Activated T-cell treated with anti-CD3 and anti-CD28 coated beads, Interleukin-2, amount 50 U/mL, for 72 hours (primary cell): Measurements from ENCODE around the gene SLC1A3. TPM values are rescaled to one million over a fixed set of nuclear protein-coding genes. Genes with fewer than 3 reads are reported as not detected.

ENCODE experiments used
- ATAC-seq, 2 donors: fragments of 150-1000 bp; cut with Tn5 transposase; replicated peaks in 1 of 2; 2 replicates each; pipeline ENCODE4 v1.10.0; 2021; ENCODE audit warnings: moderate library complexity in 2 of 2, mild to moderate bottlenecking in 1 of 2
- DNase-seq, 2 donors: peaks; one replicate each; pipeline ENCODE4 v3.0.0; 2021 to 2022; ENCODE audit warnings: mixed read lengths in 1 of 2
- H3K27ac Mint-ChIP-seq: one replicate; pipeline ENCODE4 v1.8.0; 2022; ENCODE audit warnings: mild to moderate bottlenecking, moderate library complexity, mixed read lengths
- H3K27me3 Mint-ChIP-seq: one replicate; pipeline ENCODE4 v1.8.0; 2022; ENCODE audit warnings: low read depth, mixed read lengths
- H3K36me3 Mint-ChIP-seq, 2 donors: one replicate each; pipeline ENCODE4 v1.8.0; 2022; ENCODE audit warnings: mixed read lengths in 2 of 2, mild to moderate bottlenecking in 1 of 2; ENCODE audit not compliant: insufficient read depth in 2 of 2
- H3K4me1 Mint-ChIP-seq: one replicate; pipeline ENCODE4 v1.8.0; 2022; ENCODE audit warnings: low read depth, mixed read lengths
- H3K4me3 Mint-ChIP-seq, 2 donors: one replicate each; pipeline ENCODE4 v1.8.0; 2022; ENCODE audit warnings: mild to moderate bottlenecking in 2 of 2, mixed read lengths in 2 of 2, moderate library complexity in 2 of 2
- H3K9me3 Mint-ChIP-seq, 2 donors: one replicate each; pipeline ENCODE4 v1.8.0; 2022; ENCODE audit warnings: mixed read lengths in 2 of 2
- total RNA-seq, 2 donors: library from RNA; stranded (reverse); gene quantifications; one replicate each; pipeline ENCODE4 v1.2.3, GENCODE V29; 2022

SLC1A3 gene
- total RNA-seq, 2 donors from 2014 or later: 0.62 to 1.5 TPM

DNA sequence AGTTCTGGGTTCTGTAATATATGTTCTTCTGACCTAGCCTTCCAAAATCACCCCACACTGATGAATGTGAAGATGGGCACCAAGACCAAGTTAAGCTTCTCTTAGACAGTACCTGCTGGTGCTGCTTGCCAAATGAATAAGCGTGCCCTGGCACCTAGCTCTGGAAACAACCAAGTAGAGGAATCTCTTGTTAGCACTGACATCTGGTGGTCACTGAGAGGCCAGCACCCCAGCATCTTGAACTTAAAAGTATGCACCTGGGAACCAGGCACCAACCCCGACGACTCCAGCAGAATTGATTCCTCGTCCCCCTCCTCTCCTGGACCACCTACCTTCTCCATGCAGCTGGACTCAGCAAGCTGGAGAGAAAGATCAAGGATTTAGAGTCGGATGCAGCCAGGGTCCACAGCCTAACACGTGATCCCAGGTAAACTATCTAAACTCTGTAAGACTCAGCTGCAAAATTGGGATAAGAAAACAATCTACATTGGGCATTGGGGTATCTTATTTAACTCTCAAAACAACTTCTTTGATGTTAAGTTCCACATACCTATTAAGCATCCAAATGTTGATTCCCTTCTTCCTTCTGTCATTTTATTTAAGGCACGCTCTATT lies 89.8 kb downstream of the SLC1A3 start:
- Mint-ChIP-seq H3K4me3 (no peak overlapping the region), H3K27me3 (peaks cover 18% of the 10 kb centered on the region), H3K27ac (no peak overlapping the region), H3K4me1 (no peaks in the 10 kb centered on the region), H3K9me3 (no peaks in the 10 kb centered on the region), H3K36me3 (no peaks in the 10 kb centered on the region)
- DNase-seq (peak; percentile 34 to 36), ATAC-seq (peak; percentile 59 to 60)

DNA sequence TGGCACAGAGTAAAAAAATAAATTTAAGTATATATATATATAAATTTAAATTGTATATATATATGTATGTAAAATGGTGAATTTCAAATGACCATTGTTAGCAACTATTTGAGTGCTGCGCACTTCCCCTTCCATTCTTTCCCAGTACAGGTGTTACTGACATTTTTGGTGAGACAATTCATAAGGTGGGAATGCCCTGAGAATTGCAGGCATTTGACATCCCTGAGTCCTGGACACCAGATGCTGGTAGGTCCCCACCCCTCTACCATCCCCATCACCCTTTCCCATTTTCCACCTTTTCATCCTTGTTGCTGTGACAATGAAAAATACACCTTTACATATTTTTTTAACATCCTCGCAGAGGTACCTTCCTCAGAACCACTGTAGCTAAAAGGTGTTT lies 91.6 kb downstream of the SLC1A3 start:
- Mint-ChIP-seq H3K9me3 (no peaks in the 10 kb centered on the region), H3K4me3 (no peak overlapping the region), H3K27me3 (peaks cover 5% of the 10 kb centered on the region), H3K4me1 (no peaks in the 10 kb centered on the region), H3K36me3 (no peaks in the 10 kb centered on the region), H3K27ac (no peak overlapping the region)
- DNase-seq (no peak), ATAC-seq (no peak)

DNA sequence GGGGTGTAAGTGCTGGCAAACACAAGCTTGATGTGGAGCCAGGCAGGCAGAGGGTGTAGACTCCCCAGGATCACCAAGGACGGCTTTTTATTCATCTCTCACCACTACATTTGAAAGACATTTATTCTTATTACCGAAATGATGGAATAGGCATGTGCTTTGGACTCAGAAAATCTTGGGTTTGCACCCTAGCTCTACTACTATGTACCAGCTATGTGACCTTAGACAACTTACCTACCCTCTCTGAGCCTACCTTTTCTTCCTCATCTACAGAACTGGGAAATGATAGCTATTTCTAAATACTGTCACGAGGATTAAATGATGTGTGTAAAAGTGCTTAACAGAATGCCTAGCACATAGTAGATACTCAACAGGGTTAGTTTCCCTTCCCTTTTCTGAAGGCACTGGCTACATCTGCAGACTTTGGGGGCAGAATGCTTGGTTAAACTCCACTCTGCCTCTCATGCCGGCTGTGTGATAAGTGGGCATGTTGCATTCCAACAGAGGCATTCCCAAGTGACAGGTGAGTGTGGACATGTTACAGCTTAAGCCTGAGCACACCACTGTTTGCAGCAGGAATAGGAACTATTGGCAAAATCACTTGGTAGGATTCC lies 94.8 kb downstream of the SLC1A3 start:
- H3K27me3 Mint-ChIP-seq: no peaks in the 10 kb centered on the region
- no peaks in the 10 kb centered on the region for H3K4me1 Mint-ChIP-seq
- H3K4me3 Mint-ChIP-seq: no peak overlapping the region
- H3K36me3 Mint-ChIP-seq: no peaks in the 10 kb centered on the region
- no peak overlapping the region for H3K27ac Mint-ChIP-seq
- H3K9me3 Mint-ChIP-seq: no peaks in the 10 kb centered on the region
- DNase-seq (no peak), ATAC-seq (no peak)

DNA sequence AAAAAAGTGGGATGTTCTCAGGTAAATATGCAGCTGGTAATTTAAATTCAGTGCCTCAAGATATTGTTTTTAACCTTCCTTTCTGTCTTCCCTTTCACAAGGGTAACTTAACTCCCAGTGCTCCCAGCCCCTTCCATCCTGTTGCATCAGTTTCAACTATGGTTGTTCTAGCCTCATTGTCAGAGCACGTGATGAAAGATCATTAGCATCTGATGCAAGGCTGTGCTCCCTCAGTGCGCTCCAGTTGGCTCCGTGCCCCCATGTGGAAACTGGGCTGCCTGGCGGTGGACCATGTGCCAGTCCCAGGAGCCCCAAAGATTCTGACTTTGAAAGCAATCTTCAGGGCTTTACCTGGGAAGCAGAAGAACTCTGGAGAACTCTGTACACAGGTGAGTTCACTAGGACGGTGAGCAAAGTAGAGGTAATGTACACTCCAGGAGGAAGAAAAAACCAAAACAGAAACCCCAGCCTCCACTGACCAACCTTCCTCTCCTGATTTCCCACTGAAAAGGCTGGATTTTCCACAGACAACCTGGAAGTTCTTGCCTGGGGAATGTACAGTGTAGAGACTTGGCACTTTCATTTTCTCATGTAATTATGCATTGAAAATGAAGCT lies 96.9 kb downstream of the SLC1A3 start:
- H3K4me3 Mint-ChIP-seq: no peak overlapping the region
- no peaks in the 10 kb centered on the region for H3K36me3 Mint-ChIP-seq
- H3K27ac Mint-ChIP-seq: no peak overlapping the region
- ATAC-seq: no peak
- no peaks in the 10 kb centered on the region for H3K27me3 Mint-ChIP-seq
- DNase-seq: no peak
- no peaks in the 10 kb centered on the region for H3K9me3 Mint-ChIP-seq
- H3K4me1 Mint-ChIP-seq: no peaks in the 10 kb centered on the region

DNA sequence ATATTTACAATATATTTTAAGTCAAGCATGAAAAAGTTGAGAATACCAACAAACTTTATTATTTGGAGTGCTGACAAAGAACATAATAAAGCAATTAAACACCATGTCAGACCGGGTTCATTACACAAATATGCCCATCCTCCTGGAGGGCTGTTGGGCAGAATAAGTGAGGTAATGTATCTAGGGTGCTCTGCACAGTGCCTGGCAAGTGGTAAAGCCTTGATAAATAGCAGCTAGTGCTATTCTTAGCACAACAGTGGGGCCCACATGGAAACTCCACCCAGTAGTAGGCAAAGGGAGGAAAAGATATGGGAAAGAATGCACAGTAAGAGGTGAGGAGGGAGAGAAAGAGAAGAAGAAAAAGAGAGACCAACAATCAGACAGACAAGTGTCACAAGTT lies 97.7 kb downstream of the SLC1A3 start:
- no peak for DNase-seq
- H3K4me3 Mint-ChIP-seq: no peak overlapping the region
- H3K27me3 Mint-ChIP-seq: no peaks in the 10 kb centered on the region
- no peaks in the 10 kb centered on the region for H3K9me3 Mint-ChIP-seq
- no peak overlapping the region for H3K27ac Mint-ChIP-seq
- ATAC-seq: no peak
- no peaks in the 10 kb centered on the region for H3K36me3 Mint-ChIP-seq
- no peaks in the 10 kb centered on the region for H3K4me1 Mint-ChIP-seq

DNA sequence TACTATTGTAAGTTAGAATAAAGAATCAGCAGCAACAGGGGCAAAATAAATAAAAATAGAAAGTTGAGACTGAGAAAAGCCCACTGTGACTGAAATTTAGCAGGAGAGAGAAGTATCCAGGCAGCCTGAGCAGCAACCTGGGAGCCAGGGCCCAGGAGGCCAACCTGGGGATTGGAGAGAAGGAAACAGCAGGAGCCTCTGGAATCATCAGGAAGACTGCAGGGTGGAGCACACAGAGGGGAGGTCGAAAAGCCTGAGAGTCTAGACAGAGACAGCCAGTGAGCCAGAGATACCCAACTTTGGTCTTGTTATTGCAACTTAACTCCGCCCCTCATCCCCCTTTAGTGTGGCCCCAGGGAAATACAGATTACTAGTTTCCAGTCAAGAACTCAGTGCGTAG lies 98.6 kb downstream of the SLC1A3 start:
- DNase-seq (no peak), ATAC-seq (no peak)
- no peak overlapping the region for H3K4me3 Mint-ChIP-seq
- no peak overlapping the region for H3K27ac Mint-ChIP-seq
- H3K9me3 Mint-ChIP-seq: no peaks in the 10 kb centered on the region
- H3K27me3 Mint-ChIP-seq: no peaks in the 10 kb centered on the region
- no peaks in the 10 kb centered on the region for H3K4me1 Mint-ChIP-seq
- H3K36me3 Mint-ChIP-seq: no peaks in the 10 kb centered on the region

DNA sequence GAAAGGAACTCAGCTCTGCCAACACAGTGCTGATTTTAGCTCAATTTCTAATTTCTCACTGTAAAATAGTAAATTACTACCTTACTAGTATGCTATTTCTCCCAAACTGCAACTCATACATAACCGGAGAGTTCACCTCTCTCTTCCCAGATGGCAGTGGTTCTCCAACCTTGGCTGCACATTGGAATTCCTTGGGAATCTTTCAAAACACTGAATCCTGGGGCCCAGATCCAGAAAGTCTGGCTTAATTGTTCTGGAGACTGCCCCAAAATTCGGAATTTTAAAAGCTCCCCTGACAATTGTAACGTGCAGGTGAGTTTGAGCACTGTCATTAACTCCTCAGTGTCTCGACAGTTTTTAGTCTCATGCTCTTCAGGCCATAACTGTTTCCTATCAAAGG lies 100.3 kb downstream of the SLC1A3 start:
- Mint-ChIP-seq H3K27me3 (no peaks in the 10 kb centered on the region), H3K9me3 (no peaks in the 10 kb centered on the region), H3K4me1 (no peaks in the 10 kb centered on the region)

DNA sequence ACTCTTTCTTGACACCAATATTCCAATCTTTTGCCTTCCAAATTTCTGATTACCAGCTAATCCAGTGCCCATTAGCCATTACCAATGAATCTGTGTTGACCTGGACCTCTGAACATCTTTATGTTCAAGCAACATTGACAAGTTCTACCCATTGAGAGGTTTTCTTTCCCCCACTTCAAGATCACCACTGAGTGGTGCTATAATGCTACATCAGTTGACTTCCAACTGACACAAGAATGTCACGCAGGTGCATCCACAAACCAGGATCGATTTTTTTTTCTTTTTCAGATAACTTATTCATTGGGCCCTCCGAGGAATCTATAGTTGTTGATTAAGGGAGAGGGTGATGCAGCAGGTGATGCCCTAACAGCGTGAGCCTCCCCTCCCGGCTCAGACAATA lies 102.6 kb downstream of the SLC1A3 start:
- Mint-ChIP-seq H3K4me1 (no peaks in the 10 kb centered on the region), H3K9me3 (no peaks in the 10 kb centered on the region), H3K36me3 (no peaks in the 10 kb centered on the region), H3K27ac (no peak overlapping the region), H3K27me3 (no peaks in the 10 kb centered on the region), H3K4me3 (no peak overlapping the region)
- DNase-seq (no peak), ATAC-seq (no peak)

More for the DNA sequence above, 100.3 kb downstream of the SLC1A3 start:
- ATAC-seq (no peak), DNase-seq (no peak)
- H3K27ac Mint-ChIP-seq: no peak overlapping the region
- no peaks in the 10 kb centered on the region for H3K36me3 Mint-ChIP-seq
- no peak overlapping the region for H3K4me3 Mint-ChIP-seq

DNA sequence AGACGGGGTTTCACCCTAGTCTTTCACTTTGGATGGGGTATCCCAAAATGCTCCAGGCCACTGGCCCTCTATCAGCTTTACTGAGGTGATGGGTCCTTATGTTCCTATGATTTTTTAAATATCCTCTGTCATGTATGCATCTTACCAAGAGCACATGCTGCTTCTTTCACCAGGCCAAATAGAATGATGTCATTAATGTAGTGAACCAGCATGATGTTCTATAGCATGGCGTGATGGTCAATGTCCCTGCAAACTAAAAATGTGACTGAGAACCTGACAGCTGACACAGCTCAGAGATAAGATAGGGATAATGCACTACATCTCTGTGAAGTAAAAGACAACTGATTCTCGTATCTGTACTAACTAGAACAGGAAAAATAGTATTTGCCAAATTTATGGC lies 103.6 kb downstream of the SLC1A3 start:
- Mint-ChIP-seq H3K9me3 (no peaks in the 10 kb centered on the region), H3K27ac (no peak overlapping the region), H3K4me3 (no peak overlapping the region), H3K4me1 (no peaks in the 10 kb centered on the region), H3K27me3 (no peaks in the 10 kb centered on the region), H3K36me3 (no peaks in the 10 kb centered on the region)
- DNase-seq (no peak), ATAC-seq (no peak)

DNA sequence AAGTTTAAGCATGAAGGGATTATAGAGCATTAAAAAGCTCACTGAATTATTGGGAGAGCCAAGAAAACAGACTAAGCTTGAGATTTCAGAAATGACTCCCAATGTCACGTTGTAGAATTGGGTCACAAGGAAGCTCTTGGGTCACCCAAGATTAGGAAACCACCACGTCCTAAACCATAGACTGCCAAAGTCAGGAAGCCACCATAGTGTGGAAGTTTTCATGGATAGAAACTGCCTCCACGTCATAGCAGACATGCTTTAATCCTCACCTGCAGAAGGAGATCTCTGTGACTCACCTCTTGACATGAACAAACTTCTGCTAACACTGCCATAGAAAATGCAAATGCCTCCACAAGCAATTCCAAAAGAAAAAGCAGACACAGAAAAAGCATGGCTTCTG lies 106.3 kb downstream of the SLC1A3 start:
- no peak for ATAC-seq
- H3K4me1 Mint-ChIP-seq: no peaks in the 10 kb centered on the region
- H3K9me3 Mint-ChIP-seq: no peaks in the 10 kb centered on the region
- H3K36me3 Mint-ChIP-seq: no peaks in the 10 kb centered on the region
- H3K27ac Mint-ChIP-seq: no peak overlapping the region
- no peaks in the 10 kb centered on the region for H3K27me3 Mint-ChIP-seq
- DNase-seq: no peak
- no peak overlapping the region for H3K4me3 Mint-ChIP-seq

DNA sequence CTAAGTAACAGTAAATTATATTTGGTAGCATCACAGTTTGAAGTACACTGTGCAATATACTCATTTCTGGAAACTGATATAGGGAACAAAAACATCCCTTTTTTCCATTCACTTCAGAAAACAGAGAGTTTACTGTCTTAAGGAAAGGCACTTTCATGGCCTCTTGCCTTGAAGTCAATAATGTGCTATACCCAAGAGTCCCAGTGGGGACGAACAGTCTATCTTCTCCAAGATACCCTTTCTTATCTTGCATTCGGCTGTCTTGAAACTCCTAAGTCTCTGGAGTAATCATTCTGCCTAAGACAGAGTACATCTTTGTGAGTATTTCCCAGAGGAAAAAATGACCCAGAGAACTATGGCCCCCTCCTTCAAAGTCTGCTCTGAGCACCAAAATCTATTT lies 107.1 kb downstream of the SLC1A3 start:
- H3K36me3 Mint-ChIP-seq: no peaks in the 10 kb centered on the region
- H3K4me1 Mint-ChIP-seq: no peaks in the 10 kb centered on the region
- ATAC-seq (no peak), DNase-seq (no peak)
- no peaks in the 10 kb centered on the region for H3K9me3 Mint-ChIP-seq
- H3K27ac Mint-ChIP-seq: no peak overlapping the region
- H3K4me3 Mint-ChIP-seq: no peak overlapping the region
- H3K27me3 Mint-ChIP-seq: no peaks in the 10 kb centered on the region

DNA sequence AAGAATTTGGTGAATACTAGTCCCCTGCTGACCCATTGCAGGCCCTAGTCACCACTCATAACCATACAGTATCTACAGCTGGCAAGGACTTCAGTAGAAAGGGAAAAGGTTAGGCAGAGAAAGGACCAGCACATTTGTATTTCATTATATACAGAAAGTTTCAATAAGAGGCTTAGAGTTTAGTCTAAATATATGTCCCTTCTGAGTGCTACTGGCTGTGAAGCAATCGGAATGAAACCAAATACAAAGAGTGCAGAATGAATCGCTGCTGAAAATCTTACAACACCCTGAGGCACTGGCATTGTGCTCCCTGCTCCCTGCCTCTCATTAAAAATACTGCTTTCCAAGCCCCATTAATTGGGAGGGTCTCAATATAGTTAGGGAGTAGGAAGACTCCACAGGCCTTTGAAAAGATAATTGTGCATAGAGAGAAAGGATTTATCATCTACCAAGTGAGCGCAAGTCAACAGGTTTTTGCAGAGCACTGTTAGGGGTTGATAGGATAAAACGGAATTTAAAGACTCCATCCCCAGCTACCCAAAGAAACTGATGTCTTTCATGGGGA lies 110.8 kb downstream of the SLC1A3 start:
- H3K9me3 Mint-ChIP-seq: no peaks in the 10 kb centered on the region
- no peaks in the 10 kb centered on the region for H3K4me1 Mint-ChIP-seq
- H3K27me3 Mint-ChIP-seq: no peaks in the 10 kb centered on the region
- ATAC-seq (no peak), DNase-seq (no peak)
- no peak overlapping the region for H3K4me3 Mint-ChIP-seq
- H3K27ac Mint-ChIP-seq: no peak overlapping the region
- no peaks in the 10 kb centered on the region for H3K36me3 Mint-ChIP-seq

DNA sequence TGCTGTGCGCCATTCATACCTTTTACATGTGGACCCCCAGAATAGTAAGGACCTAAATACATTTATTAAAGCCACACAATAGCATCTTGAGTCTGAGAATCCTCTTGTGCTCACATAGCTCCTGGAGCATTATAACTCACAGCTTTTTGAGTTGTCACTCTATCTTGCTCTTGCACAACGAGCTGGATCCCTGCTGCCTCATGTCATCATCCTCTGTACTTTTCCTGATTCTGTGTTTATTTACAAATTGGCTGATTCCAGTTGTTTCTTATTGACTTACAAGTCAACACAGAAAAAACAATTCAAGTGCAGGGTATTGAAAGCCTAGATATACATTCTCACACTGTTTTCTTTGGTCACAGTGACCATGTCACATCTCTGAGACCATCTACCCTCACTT lies 112.9 kb downstream of the SLC1A3 start:
- no peak overlapping the region for H3K4me3 Mint-ChIP-seq
- DNase-seq (no peak), ATAC-seq (no peak)
- peaks cover 16% of the 10 kb centered on the region for H3K4me1 Mint-ChIP-seq
- peaks cover 0 to 2% of the 10 kb centered on the region in 2 donors for H3K36me3 Mint-ChIP-seq
- H3K27ac Mint-ChIP-seq: no peak overlapping the region
- no peaks in the 10 kb centered on the region for H3K9me3 Mint-ChIP-seq
- H3K27me3 Mint-ChIP-seq: no peaks in the 10 kb centered on the region
